ENCODE data around the gene CFAP300.

CFAP300 gene

GRCh38 chr11:102046841-102047240 lies 396 bp upstream of the CFAP300 start:
- no peak for DNase-seq (ENCODE audit: low read depth)
- H3K4me3 ChIP-seq (ENCODE audit: low read length) = peak overlapping the region; percentile 71
- no peak for TF ChIP-seq CTCF (conservative IDR thresholded peaks at IDR 0.05; ENCODE audit: low read depth, low read length)

- no peak for DNase-seq (ENCODE audit: low read depth)
- H3K4me3 ChIP-seq (ENCODE audit: low read length) = no peak overlapping the region
- no peak for TF ChIP-seq CTCF (conservative IDR thresholded peaks at IDR 0.05; ENCODE audit: low read depth, low read length)
Observed at GRCh38 chr11:102050927-102051575, 3.8 kb downstream of the CFAP300 start.

DNA sequence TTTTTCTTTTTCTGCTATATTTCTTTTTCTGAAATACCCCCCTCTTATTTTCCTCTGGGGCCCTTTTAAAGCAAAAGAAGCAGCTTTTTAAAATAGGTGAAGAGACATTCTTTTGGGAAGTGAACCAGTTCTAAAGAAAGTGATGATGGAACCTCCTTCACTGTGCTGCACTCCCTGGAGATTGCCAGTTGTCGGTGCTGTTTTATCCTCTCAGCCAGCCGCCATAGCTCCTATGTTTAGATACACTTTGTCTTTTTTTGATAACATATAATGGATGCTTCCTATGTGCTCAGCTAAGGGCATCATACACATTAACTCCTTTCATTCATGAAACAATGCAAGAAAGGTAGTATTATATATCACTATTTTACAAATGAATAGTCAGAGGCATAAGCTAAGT lies 14.0 kb downstream of the CFAP300 start:
- TF ChIP-seq CTCF (conservative IDR thresholded peaks at IDR 0.05; ENCODE audit: low read depth, low read length) = peak; percentile 39
- DNase-seq (ENCODE audit: low read depth) = no peak
- no peak overlapping the region for H3K4me3 ChIP-seq (ENCODE audit: low read length)

GRCh38 chr11:102062106-102062505 lies 14.9 kb downstream of the CFAP300 start:
- no peak overlapping the region for H3K4me3 ChIP-seq (ENCODE audit: low read length)
- no peak for DNase-seq (ENCODE audit: low read depth)
- no peak for TF ChIP-seq CTCF (conservative IDR thresholded peaks at IDR 0.05; ENCODE audit: low read depth, low read length)

DNA sequence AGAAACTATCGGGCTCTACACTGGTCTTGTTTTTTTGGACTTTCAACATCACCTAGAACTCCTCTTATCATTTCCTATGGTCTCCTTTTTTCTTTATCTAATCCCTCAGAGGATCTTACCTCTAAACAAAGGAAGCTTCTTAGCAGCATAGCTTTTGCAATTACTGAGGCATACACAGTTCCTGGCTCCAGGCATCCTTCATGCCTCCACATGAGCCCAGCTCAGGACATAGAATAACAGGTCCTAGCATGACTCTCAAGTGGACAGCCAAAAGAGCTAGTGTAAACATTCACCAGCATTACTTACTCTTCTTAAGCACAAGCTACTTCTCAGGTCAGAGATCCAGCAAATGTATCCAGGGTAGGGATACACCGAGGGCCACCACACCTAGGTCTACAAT lies 17.1 kb downstream of the CFAP300 start:
- no peak overlapping the region for H3K4me3 ChIP-seq (ENCODE audit: low read length)
- no peak for DNase-seq (ENCODE audit: low read depth)
- no peak for TF ChIP-seq CTCF (conservative IDR thresholded peaks at IDR 0.05; ENCODE audit: low read depth, low read length)

GRCh38 chr11:102070766-102071165 lies 23.5 kb downstream of the CFAP300 start:
- TF ChIP-seq CTCF (conservative IDR thresholded peaks at IDR 0.05; ENCODE audit: low read depth, low read length) = no peak
- no peak for DNase-seq (ENCODE audit: low read depth)

More at GRCh38 chr11:102070766-102071165, 23.5 kb downstream of the CFAP300 start:
- H3K4me3 ChIP-seq (ENCODE audit: low read length) = no peak overlapping the region
